Ovary (tissue), 3 donors: Measurements from ENCODE around the gene SLC35G4.
"Not testable (repeated sequence)": the region's sequence is repeated elsewhere in the genome, so short reads cannot be mapped to it uniquely, and the experiment has no call there.

Source experiments
- EP300 ChIP-seq: sonication (generic); formaldehyde crosslinking; IDR thresholded peaks from one replicate; pipeline ENCODE4 v1.6.1; 2017; ENCODE audit warnings: antibody characterized with exemption
- POLR2A ChIP-seq: fragments of 450-650 bp; IDR thresholded peaks from one replicate; pipeline ENCODE4 v1.6.1; 2017; ENCODE audit warnings: antibody characterized with exemption, mild to moderate bottlenecking, moderate library complexity
- TF ChIP-seq, protein P1 (sequence below), 3 donors: fragments of 450-650 bp in 2 of 3; fragments of 200-600 bp in 1 of 3; IDR thresholded peaks; one replicate each; pipeline versions ENCODE4 v1.5.1 to v1.8.0; 2016 to 2022; ENCODE audit warnings: antibody characterized with exemption in 3 of 3, mild to moderate bottlenecking in 1 of 3
- donor health status: DM: no; HTN: no; CAD: no.

GRCh38 chr18:11614042-11614441 lies 4.6 kb downstream of the SLC35G4 start:
- TF ChIP-seq, protein P1, sequence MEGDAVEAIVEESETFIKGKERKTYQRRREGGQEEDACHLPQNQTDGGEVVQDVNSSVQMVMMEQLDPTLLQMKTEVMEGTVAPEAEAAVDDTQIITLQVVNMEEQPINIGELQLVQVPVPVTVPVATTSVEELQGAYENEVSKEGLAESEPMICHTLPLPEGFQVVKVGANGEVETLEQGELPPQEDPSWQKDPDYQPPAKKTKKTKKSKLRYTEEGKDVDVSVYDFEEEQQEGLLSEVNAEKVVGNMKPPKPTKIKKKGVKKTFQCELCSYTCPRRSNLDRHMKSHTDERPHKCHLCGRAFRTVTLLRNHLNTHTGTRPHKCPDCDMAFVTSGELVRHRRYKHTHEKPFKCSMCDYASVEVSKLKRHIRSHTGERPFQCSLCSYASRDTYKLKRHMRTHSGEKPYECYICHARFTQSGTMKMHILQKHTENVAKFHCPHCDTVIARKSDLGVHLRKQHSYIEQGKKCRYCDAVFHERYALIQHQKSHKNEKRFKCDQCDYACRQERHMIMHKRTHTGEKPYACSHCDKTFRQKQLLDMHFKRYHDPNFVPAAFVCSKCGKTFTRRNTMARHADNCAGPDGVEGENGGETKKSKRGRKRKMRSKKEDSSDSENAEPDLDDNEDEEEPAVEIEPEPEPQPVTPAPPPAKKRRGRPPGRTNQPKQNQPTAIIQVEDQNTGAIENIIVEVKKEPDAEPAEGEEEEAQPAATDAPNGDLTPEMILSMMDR (IDR thresholded peaks at IDR 0.05), result not testable (repeated sequence)
- not testable (repeated sequence) for TF ChIP-seq POLR2A, EP300
